Right forelimb (tissue), 1 donor: ENCODE results near the gene EPHB1.
"Not testable (repeated sequence)": the region's sequence is repeated elsewhere in the genome, so short reads cannot be mapped to it uniquely, and the experiment has no call there.

Experiments
- DNase-seq: peaks from one replicate; pipeline ENCODE4 v3.0.0-alpha.2; 2018

Gene EPHB1

DNA sequence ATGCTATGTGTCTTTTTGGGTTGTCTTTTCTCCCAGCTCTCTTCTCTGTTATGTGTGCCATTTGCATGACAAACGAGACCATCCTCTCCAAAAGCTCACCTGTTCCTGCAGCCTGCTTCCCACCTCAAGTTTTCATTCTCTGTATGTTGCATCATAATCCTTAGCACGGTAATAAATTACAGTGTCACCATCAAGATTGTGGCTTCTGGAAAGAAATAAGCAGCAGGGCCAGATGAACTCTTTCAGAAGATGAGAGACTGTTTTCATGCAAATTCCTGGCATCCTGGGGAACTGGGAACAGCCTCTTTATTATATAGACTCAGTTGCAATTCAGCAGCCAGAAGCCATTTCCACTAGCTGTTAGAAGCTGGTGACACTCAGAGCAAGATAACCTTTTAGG is 436.7 kb downstream of the EPHB1 start:
- no peak for DNase-seq

- no peak for DNase-seq
Measured at GRCh38 chr3:135232226-135232625, 437.2 kb downstream of the EPHB1 start.

DNA sequence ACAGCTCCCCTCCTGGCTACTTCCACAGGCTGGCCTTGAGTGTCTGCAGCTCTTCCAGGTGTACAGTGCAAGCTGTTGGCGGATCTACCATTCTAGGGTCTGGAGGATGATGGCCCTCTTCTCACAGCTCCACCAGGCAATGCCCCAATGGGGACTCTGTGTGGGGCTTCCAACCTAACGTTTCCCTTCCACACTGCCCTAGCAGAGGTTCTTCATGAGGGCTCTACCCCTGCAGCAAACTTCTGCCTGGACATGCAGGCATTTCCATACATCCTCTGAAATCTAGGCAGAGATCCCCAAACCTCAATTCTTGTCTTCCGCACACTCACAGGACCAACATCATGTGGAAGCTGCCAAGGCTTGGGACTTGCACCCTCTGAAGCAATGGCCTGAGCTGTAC is 438.4 kb downstream of the EPHB1 start:
- DNase-seq, result not testable (repeated sequence)

- no peak for DNase-seq
Measured at GRCh38 chr3:135235541-135235940, 440.5 kb downstream of the EPHB1 start.

DNA sequence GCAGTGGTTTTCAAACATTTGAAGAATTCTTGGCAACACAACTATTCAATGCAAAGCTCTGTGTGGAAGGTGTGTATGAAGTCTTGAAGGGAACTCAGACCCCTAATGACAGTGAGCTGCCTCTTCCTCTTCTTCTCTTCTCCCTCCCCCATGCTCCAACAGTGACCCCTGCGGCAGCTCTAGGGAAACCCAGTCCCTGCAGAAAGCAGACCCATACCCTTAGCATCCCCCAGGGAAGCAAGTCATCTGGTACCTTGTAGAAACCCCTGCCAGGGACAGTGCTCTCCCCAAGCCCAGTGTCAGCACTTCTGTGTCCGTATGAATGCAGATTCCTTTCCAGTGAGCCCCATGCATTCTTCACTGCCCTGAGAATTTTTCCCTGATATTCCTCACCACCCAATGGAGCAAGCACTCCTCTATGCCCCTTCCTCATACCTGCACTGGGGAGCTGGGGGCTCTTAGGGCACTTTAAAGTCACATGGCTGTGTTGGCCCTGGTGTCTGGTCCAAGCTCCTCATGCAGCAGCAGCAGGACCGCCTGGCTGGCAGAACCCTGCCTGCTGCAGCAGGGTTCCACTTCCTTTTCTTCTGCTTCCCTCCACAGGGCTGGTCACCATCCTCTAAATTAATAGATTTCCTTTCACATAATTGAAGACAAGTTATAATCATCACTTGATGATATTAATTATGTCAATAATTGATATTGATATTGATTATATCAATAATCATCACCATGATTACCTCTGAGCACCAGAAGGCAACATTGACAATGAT is 442.5 kb downstream of the EPHB1 start:
- no peak for DNase-seq

DNA sequence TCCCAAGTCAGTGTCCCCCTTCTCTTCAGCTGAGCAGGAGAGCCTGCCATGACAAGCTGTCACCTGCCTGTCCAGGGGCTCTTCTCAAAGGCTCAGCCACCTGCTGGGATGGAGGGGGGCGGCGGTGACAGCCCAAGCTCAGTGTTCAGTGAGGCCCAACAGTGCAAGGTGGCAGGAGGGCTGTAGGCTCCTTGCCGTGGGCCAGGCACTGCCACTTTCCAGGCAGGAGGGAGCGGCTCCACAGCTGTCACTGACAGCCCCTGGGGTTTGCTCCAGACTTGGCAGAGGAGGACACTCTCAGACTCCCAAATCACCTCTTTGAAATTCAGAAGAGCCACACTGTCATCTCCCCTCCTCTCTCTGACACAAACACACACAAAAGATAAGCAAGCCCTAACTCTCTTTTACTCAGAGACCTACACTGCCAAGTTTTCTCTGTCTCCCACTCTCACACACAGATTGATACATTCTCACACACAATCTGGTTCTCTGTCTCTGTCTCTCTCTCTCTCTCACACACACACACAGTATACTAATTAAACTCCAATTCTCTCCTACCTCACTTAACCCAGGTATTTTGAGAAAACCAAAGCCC is 443.3 kb downstream of the EPHB1 start:
- no peak for DNase-seq

DNA sequence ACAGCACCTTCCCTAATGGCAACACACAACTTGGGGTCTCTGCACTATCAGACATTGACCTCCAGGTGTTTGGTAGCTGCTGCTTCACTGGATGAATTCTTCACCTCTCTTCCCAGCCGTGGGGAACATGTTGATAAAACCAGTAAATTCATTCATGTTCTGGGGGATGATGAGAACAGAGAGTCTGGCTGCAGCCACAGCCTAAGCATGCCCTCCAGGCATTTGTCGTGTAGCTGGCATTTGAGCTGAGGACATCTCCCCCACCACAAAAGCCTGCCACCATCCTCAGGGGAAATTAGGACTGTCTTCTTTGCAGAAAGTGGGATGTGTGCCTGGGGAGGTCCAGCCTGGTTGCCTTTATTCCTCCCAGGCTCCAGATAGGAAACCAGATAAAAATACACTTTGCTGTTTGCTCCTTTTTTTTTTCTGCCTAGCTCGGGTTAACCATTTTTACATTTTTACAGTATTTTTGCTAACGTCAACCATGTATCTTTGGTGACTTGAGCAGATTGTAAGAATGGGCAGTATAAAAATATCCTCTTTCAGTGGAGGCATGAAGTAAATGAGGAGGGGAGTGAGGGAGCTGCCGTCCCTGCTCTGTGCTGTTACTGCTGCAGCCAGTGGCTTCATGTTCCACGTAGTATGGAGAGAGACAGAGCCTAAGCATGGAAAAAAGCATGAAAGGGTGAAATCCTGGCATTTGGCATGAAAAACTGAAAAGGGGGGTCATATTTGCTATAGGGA is 444.0 kb downstream of the EPHB1 start:
- no peak for DNase-seq

DNA sequence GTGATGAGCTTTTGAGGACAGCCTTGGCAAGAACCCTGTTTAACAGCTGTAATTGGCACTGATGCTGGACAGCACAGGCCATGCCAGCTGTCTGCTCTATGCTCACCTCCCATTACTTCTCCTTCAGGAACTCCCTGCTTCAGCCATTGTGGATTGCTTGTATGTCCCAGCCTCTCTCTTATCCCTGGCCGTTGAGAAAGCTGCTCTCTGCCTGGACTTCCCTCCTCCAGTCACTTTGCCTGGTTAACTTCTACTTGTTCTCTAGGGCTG is 444.5 kb downstream of the EPHB1 start:
- no peak for DNase-seq

DNA sequence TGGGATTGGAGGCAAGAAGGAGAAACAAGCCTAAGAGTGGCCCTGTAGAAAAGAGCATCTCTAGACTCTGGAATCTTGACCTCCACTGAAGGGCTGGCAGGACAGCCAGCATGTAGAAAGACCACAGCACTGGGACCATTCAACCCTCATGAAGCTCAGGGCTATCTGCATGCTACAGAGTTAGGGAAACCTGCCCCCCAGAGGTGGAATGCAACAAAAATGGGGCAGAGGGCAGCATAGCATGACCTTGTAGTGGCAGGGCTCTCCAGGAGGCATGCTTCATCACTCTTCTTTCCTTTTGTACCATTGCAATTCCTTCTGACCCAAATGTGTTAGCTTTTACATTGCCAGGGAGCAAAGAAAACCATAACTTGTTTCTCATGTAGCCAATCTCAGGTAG is 445.4 kb downstream of the EPHB1 start:
- no peak for DNase-seq

DNA sequence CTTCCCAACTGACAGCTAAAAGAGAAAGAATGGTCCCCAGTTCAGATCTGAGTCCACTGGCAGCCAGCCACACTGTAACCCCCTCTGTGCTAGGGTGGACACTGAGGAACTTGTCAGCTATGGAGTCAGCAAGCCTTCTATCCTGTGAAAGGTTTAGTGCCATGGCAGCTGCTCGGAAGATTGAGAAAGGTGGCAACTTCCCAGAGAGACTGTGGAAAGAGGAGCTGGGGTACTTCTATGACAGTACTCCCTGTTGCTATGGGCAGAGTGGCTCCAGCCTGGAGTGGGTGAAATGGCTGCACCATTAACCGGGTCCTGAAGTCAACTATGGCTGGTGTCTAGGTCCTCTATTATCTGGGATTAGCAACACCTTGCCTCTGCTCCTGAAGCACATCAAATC is 447.2 kb downstream of the EPHB1 start:
- no peak for DNase-seq

GRCh38 chr3:135243616-135244015 is 448.6 kb downstream of the EPHB1 start:
- no peak for DNase-seq

DNA sequence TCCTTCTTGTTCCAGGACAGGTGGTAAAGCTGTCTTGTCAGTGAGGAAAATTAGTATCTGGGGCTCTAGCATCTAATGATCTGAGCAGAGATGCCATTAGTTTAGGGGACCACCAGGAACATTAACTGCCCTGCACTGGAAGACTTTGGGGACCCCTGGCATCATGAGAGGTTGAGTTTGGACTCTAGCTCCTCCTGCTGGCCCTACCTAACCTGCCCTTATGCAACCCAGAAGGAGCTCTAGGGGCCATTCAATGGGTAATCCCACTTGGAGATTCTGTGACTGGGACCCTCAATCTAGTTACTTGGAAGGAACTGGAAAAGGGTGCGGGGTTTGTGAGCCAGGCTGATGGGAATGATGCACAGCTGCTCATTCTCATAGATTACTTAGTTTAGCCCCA is 451.0 kb downstream of the EPHB1 start:
- no peak for DNase-seq

GRCh38 chr3:135248213-135248612 is 453.2 kb downstream of the EPHB1 start:
- DNase-seq, result no peak

DNA sequence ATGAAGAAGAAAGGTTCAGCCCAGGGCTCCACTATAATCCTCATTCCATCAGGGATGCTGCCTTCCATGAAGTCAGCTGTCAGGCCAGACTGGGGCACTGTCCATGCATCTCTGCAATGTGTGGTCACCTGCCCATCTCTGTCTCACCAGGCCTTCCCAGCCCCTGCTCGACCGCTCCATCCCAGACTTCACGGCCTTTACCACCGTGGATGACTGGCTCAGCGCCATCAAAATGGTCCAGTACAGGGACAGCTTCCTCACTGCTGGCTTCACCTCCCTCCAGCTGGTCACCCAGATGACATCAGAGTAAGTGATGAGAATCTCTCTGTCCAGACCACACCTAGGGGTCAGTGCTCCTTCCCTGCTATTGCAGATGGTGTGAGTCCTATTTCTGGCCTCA is 454.1 kb downstream of the EPHB1 start:
- DNase-seq, result no peak

DNA sequence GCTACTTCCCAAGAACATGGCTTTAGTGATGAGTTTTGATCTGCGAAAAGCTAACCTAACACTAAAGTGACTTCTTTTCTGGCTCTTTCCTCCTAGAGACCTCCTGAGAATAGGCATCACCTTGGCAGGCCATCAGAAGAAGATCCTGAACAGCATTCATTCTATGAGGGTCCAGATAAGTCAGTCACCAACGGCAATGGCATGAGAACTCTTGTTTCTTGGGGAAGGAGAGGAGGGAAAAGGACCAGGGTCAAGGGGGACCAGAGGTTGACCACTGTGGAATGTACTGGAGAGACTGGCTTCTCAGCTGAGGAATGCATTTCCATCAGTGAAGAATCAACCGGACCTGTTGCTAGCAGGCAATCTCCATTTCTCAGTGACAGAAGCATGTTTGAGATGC is 463.9 kb downstream of the EPHB1 start:
- DNase-seq, result no peak

- DNase-seq, result no peak
Measured at GRCh38 chr3:135260025-135260424, 465.0 kb downstream of the EPHB1 start.

DNA sequence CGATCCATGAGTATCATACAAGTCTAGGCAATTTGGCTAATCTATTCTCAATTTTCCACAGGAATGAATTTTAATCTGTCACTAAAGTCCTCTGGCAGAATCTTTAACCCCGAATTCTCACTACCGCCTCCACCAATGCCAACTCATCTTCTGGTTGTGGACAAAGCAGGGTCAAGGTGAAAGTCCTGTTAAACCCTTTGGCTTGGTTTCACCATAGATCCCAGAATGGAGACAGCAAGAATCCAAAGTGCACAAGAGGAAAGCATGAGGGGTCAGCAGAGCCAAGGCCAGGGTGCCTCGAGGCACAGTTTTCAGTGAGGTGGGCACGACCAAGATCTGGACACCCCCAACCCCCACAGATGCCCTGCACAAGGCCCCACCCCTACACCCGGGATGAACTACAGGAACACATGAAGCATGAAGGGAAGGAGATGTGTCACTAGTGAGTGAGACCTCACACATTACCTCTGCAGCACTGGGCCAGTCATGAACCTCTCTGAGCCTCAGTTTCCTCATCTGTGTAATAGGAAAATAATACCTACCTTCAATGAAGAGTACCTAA is 466.2 kb downstream of the EPHB1 start:
- DNase-seq, result no peak

- no peak for DNase-seq
Measured at GRCh38 chr3:135261916-135262315, 466.9 kb downstream of the EPHB1 start.

DNA sequence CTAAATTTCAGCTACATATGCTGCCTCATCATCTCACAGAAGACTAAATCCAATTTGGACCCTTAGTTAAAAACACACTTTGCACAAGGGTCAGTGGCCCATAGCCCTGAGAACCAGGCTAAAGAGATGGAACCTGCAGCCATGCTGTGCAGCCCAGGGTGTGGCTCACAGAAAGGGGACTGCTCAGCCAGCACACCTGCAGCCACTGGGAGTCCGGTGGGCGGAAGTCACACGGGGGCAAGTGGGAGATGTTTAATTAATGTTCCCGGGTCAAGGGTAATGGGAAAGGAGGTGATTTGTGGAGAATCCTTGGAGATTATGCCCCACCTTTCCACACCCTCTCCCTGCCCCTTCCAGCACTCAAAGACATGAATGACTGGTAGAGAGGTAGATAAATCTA is 467.4 kb downstream of the EPHB1 start:
- no peak for DNase-seq

GRCh38 chr3:135263331-135263730 is 468.3 kb downstream of the EPHB1 start:
- no peak for DNase-seq

- DNase-seq, result no peak
Measured at GRCh38 chr3:135267487-135267886, 472.4 kb downstream of the EPHB1 start.

GRCh38 chr3:135268941-135269532 is 474.0 kb downstream of the EPHB1 start:
- no peak for DNase-seq

- no peak for DNase-seq
Measured at GRCh38 chr3:135271177-135272025, 476.3 kb downstream of the EPHB1 start.
